Right lobe of liver (tissue), 6 donors: ENCODE data around the gene POLN. TPM values are rescaled to one million over a fixed set of nuclear protein-coding genes. Genes with fewer than 3 reads are reported as not detected.
A peak's percentile ranks its signal among the peaks of the same experiment; 100 is the strongest.

Source experiments
- ATAC-seq, 4 donors: fragments of 200-7000 bp; cut with Tn5 transposase; one replicate each; pipeline ENCODE4 v1.9.1; 2020; ENCODE audit warnings: mild to moderate bottlenecking in 4 of 4, moderate library complexity in 4 of 4
- DNase-seq, 3 donors: peaks; one replicate each; pipeline ENCODE4 v3.0.0-alpha.2; 2020
- H3K27ac ChIP-seq, 3 donors: fragments of 200-600 bp; one replicate each; pipeline ENCODE4 v1.8.0; 2022
- H3K27me3 ChIP-seq, 2 donors: fragments of 200-600 bp; one replicate each; pipeline ENCODE4 v1.8.0; 2022
- H3K36me3 ChIP-seq, 4 donors: fragments of 200-600 bp; sonication (generic) in 1 of 4; one replicate each; pipeline versions ENCODE4 v1.5.1 to v1.8.0; 2017 to 2022; ENCODE audit warnings: control low read depth in 1 of 4
- H3K4me1 ChIP-seq, 4 donors: fragments of 200-600 bp; sonication (generic) in 1 of 4; one replicate each; pipeline versions ENCODE4 v1.5.1 to v1.8.0; 2017 to 2022; ENCODE audit warnings: control low read depth in 1 of 4
- H3K4me3 ChIP-seq, 3 donors: fragments of 200-600 bp; one replicate each; pipeline ENCODE4 v1.8.0; 2022
- H3K9me3 ChIP-seq, 4 donors: fragments of 200-600 bp; sonication (generic) in 1 of 4; one replicate each; pipeline versions ENCODE4 v1.5.1 to v1.8.0; 2017 to 2022; ENCODE audit warnings: control low read depth in 1 of 4
- POLR2A ChIP-seq: fragments of 450-650 bp; IDR thresholded peaks from one replicate; pipeline ENCODE4 v1.6.1; 2017; ENCODE audit warnings: antibody characterized with exemption, mild to moderate bottlenecking
- WGBS: methylation state at CpG from one replicate; pipeline ENCODE4 v1.1.6; 2018; ENCODE audit warnings: low coverage, low lambda C conversion rate; ENCODE audit not compliant: insufficient coverage; ENCODE audit errors: missing lambda C conversion rate; 5-methylcytosine and 5-hydroxymethylcytosine counted together
- intact Hi-C, 2 donors: fragments of 100-400 bp; cut with DNase I; formaldehyde crosslinking; loops; one replicate each; pipeline versions ENCODE4 v1.11.2 to v1.14.1; 2022
- total RNA-seq, 6 experiments: library from RNA; depleted of rRNA in 2 of 6; stranded (reverse); fragments of >200 nt in 2 of 6; fragmentation: NEBNext Ultra II Directional in 3 of 6; extraction: Animal tissue kit (Norgen Biotek cat#: 25700) in 3 of 6; gene quantifications; one replicate each; pipeline versions ENCODE4 v1.1.0 to v1.2.4, GENCODE V29; 2016 to 2023
- TF ChIP-seq, protein P1 (sequence below), 4 donors: fragments of 200-600 bp in 3 of 4; fragments of 450-650 bp in 1 of 4; IDR thresholded peaks; one replicate each; pipeline versions ENCODE4 v1.5.1 to v1.8.0; 2016 to 2022; ENCODE audit warnings: antibody characterized with exemption in 4 of 4, mild to moderate bottlenecking in 2 of 4
- donor health status: DM: no; HTN: yes; CAD: no.
- donor health status: DM: no; HTN: no; CAD: no.
- donor health status: DM: no; HTN: no; CAD: no.
- donor health status: DM: no; HTN: yes; CAD: no.
- donor health status: DM: no; HTN: yes; CAD: no.

Gene POLN
- total RNA-seq, 6 experiments from 2014 or later, result 0.87 to 2.5 (median 1.4) TPM

DNA sequence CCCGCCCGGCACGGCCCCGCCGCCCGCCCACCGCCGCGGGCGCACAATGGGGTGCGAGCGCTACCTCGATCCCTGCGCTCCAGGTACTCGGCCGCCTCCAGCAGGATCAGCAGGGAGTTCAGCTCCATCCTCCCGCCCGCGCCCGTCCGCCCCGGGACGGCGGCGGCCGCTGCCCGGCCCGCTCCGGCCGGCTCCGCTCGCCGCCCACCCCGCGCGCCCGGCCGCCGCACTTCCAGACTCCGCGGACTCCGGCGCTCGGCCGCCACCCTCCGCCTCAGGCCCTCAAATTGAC, 19.9 kb upstream of the POLN start, which contains the start of gene MXD4:
Gene MXD4, minus strand, starts transcription at position 257 of the 292 bp plus-strand sequence. Its CDS starts 129 bp downstream, at position 128.
- Histone ChIP-seq H3K36me3 (no peaks in the 10 kb centered on the region), H3K4me3 (peak within 1 kb of the TSS; percentile 86 to 93 (median 90)), H3K27ac (peak within 1 kb of the TSS; percentile 75 to 92 (median 79)), H3K9me3 (no peaks in the 10 kb centered on the region), H3K4me1 (peaks cover 0 to 35% (median 4%) of the 10 kb centered on the region in 4 donors), H3K27me3 (no peaks in the 10 kb centered on the region)
- no peak for ATAC-seq
- WGBS, result no CpG with 5 or more reads among the region's 46 CpGs
- intact Hi-C loops, result no loop called here
- no peak for DNase-seq
- TF ChIP-seq POLR2A, result no peak
- TF ChIP-seq, protein P1, sequence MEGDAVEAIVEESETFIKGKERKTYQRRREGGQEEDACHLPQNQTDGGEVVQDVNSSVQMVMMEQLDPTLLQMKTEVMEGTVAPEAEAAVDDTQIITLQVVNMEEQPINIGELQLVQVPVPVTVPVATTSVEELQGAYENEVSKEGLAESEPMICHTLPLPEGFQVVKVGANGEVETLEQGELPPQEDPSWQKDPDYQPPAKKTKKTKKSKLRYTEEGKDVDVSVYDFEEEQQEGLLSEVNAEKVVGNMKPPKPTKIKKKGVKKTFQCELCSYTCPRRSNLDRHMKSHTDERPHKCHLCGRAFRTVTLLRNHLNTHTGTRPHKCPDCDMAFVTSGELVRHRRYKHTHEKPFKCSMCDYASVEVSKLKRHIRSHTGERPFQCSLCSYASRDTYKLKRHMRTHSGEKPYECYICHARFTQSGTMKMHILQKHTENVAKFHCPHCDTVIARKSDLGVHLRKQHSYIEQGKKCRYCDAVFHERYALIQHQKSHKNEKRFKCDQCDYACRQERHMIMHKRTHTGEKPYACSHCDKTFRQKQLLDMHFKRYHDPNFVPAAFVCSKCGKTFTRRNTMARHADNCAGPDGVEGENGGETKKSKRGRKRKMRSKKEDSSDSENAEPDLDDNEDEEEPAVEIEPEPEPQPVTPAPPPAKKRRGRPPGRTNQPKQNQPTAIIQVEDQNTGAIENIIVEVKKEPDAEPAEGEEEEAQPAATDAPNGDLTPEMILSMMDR (IDR thresholded peaks at IDR 0.05), result no peak

DNA sequence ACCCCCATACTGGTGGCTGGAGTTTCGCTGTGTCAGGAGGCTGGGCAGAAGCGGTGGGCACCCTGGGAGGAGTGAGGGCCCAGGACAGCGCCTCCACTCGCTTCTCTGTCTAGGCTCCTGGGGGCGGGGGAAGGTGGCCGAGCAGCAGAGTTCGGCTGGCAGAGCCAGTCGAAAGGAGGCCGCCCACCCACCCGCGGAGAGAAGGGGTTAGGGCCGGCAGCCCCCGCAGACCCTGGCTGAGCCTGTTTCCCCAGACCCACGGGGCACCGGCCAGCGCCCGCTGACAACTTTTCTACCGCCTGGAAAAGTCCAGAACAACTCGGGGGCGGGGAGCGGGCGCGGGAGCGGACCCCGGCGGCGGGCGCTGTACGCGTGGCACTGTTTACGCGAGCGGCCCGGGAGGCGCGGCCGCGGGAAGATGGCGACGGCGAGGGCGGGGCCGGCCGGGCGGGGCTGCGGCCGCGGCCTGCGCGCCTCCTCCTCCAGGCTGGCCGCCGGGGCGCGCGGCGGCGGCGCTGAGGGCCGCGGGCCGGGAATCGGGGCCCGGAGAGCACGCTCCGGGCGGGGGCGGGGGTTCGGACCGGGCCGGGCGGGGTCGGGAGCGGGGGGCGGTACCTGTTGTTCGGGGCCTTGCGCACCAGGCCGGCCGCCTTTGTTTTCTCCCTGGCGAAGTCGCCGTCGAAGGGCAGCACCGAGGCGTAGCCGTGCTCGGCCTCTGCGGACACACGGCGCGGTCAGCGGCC, 19.4 kb upstream of the POLN start:
- Histone ChIP-seq H3K27me3 (no peaks in the 10 kb centered on the region), H3K9me3 (no peaks in the 10 kb centered on the region), H3K4me3 (peak overlapping the region; percentile 86 to 93 (median 90)), H3K4me1 (peaks cover 0 to 34% (median 3%) of the 10 kb centered on the region in 4 donors), H3K36me3 (no peaks in the 10 kb centered on the region), H3K27ac (peak overlapping the region; percentile 57 to 76 (median 73))
- DNase-seq (peak; percentile 62 to 68 (median 67)), ATAC-seq (peak; percentile 3 to 22 (median 16))
- intact Hi-C loops, result no loop called here
- TF ChIP-seq POLR2A, result no peak
- TF ChIP-seq, protein P1 (IDR thresholded peaks at IDR 0.05), result no peak
- 0% methylated on average over 3 of the region's 91 CpGs for WGBS

DNA sequence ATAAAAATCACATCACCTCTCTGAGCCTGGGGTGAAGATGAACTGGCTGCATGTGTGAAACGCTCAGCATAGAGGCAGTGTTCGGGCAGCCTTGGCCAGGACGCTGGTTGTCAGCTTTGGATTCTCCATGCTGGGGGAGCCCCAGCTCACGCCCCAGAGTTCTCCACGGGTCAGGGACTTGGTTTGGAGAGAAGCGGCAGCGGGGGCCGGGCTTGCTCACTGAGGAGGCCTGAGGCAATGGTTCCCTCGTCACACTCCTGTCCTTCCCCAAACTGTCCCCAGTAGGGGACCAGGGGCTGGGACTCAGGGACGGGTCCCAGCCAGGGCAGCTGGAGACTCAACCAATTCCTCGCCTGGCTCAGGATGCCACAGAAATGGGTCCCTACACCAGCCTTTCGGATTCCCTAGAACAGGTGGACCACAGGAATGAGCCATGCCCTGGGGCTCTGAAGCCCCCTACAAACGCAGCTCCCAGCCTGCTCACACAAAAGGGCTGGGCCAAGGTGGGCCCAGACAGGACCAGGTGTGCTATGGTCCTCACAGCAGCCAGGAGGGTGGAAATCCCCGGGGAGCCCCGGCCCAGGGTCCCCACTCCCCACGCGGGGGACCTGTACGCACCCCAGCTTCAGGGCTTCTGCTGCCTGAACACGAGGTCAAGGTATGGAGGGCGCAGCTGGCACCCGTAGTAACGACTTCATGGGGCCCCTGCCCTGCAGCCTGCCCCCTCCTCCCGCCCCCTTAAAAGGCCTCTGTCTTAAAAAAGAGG, 18.6 kb upstream of the POLN start:
- H3K27ac ChIP-seq, result peak overlapping the region; percentile 57 to 76 (median 73)
- intact Hi-C loops, result no loop called here
- peak; percentile 37 to 60 (median 46) for DNase-seq
- ATAC-seq, result no peak
- H3K4me1 ChIP-seq, result peaks cover 0 to 31% (median 3%) of the 10 kb centered on the region in 4 donors
- peak overlapping the region; percentile 86 to 93 (median 90) for H3K4me3 ChIP-seq
- no peaks in the 10 kb centered on the region for H3K36me3 ChIP-seq
- no peak for TF ChIP-seq POLR2A
- TF ChIP-seq, protein P1 (IDR thresholded peaks at IDR 0.05), result no peak
- 22% methylated on average over 5 of the region's 23 CpGs for WGBS
- no peaks in the 10 kb centered on the region for H3K9me3 ChIP-seq
- H3K27me3 ChIP-seq, result no peaks in the 10 kb centered on the region

DNA sequence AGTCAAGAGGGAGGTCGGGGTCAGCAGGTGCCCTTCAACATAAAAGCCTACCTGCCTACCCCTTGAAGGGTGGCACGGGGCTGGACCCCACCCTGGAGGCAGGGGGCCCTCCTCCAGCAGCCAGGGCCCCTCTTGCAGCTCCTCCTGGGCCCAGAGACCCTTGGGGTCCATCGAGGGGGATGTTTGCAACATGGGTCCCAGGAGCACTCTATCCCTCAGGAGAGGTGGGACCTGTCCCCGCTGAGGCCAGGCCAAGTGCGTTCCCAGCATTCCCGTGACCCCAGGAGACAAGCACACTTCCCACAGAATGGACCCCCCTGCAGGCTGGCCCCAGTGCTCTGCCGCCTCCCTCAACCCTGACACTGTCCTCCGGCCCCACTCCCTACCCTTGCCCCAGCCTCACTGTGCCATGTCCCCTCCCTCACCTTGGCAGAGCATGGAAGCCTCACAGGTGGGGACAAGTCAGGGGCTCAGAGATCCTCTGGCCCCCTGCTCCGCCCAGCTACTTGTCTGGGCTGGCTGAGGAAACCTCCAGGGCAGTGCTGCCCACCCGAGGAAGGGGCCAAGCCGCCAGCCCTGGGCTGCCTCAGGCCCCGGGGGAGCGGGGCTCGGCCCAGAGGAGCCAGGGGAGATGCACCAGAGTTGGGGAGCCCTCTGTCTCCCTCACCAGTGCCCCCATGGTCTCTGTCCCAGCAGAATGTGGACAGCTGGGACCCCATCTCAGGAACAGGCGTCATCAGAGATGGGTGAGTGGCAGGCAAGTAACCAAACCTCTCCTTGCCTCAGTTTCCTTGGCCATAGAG, 17.8 kb upstream of the POLN start:
- 57% methylated on average over 2 of the region's 15 CpGs for WGBS
- Histone ChIP-seq H3K9me3 (no peaks in the 10 kb centered on the region), H3K4me1 (peaks cover 0 to 31% (median 3%) of the 10 kb centered on the region in 4 donors), H3K27me3 (no peaks in the 10 kb centered on the region), H3K36me3 (peaks cover 0 to 4% (median 0%) of the 10 kb centered on the region in 4 donors), H3K27ac (peak overlapping the region in 2 of 3 donors; percentile 18 to 26), H3K4me3 (peak overlapping the region in 1 of 3 donors; percentile 93)
- TF ChIP-seq, protein P1 (IDR thresholded peaks at IDR 0.05), result no peak
- no peak for TF ChIP-seq POLR2A
- intact Hi-C loops, result no loop called here
- DNase-seq (peak; percentile 15 to 52 (median 45)), ATAC-seq (no peak)
